GM13977 (cell line): ENCODE data around the gene HIVEP3.

Experiments
- DNase-seq: peaks from one replicate; pipeline ENCODE4 v3.0.0; 2012; ENCODE audit warnings: low spot score
- CTCF ChIP-seq: IDR thresholded peaks from 2 replicates; pipeline ENCODE4 v1.5.1; 2012; ENCODE audit warnings: mild to moderate bottlenecking, control low read depth; ENCODE audit not compliant: insufficient read depth; ENCODE audit errors: extremely low read depth, missing control alignments
- in situ Hi-C: fragments of 300-500 bp; cut with MboI; formaldehyde crosslinking; loops from one replicate; pipeline ENCODE4 v1.12.0; 2022; ENCODE audit warnings: low sequenced_read_pairs, low pct_unique_long_range_greater_than_20kb, mixed read lengths, inconsistent platforms; ENCODE audit not compliant: unreplicated experiment

Gene HIVEP3

DNA sequence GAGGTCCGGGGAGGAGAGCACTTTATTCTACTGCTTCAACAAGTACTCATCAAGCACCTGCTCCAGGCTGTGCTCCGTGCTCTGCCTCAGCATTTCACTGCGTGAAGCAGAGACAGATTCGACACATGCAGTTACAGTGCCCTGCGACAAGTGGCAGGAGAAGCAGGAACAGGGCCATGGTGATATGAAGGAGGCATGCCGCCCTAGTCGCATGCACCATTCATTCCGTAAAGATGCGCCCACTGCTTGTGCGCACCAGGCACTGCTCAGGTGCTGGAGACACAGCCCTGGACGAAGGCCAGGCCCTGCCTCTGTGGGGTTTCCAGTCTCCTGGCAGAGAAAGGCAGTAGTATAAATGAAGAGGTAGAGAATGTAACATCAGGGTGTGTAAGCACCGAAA lies 206.6 kb downstream of the HIVEP3 start:
- no peak for DNase-seq
- no peak for TF ChIP-seq CTCF
- in situ Hi-C loops, result no loop called here

- in situ Hi-C loops, result no loop called here
- no peak for DNase-seq
- TF ChIP-seq CTCF, result no peak
Observed at GRCh38 chr1:41711581-41711980, 207.1 kb downstream of the HIVEP3 start.

DNA sequence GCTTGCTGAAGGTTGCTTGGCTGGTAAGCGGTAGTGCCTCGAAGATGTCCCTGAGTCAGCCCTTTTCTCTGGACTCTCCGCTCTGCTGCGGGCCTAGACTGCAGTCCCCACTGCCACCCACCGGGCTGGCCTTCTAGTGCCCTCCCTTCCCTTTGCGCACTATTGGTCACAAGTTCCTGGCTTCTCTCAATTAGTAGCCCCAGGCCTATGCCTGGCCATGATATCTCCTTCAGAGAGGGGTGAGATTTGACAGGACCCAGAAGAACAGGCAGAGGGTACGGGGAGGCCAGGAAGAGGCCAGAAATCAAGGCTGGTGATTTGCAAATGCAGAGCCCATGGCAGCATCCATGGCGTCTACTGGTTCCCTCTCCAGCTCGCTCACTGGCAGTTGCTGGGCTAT lies 207.7 kb downstream of the HIVEP3 start:
- no peak for TF ChIP-seq CTCF
- in situ Hi-C loops, result no loop called here
- DNase-seq, result no peak

DNA sequence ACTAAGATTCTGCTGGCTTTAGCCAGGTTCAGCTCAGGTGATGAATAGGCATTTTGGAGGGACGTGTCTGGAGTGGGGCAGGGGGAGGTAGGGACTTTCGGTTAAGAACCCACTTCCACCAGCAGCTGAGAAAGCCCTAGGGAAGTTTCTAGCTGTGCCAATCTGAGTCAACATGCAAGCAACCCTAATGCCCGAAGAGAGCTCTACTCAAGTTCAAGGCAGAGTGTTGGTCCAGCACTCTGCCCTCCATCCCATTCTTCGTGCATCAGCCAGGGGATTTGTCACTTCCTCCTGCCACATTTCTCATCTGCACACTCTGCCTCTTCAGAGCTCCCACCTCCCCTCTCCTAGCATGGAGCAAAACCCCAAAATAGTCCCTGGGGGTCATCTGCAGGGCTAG lies 208.8 kb downstream of the HIVEP3 start:
- in situ Hi-C loops, result no loop called here
- DNase-seq, result no peak
- no peak for TF ChIP-seq CTCF

GRCh38 chr1:41709331-41709730 lies 209.4 kb downstream of the HIVEP3 start:
- DNase-seq, result no peak
- in situ Hi-C loops, result no loop called here
- TF ChIP-seq CTCF, result no peak

DNA sequence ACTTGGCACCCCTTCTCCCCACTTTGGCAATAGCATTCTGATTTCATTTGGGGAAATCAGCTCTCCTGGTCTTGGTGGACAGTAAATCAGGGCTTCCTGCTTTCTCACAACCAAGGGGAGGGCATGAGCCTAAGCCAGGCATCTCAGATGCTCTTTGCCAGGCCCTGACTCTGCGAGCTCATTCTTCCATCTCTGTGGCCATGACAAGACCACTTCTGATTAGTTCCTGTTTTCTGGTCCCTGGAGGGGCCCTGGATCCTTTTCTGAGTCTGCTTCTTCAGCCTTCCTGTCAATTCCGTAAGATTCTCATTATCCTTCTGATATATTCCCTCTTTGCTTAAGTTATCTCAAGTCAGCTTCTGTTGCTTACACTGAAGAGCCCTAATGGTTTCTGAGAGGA lies 210.4 kb downstream of the HIVEP3 start:
- in situ Hi-C loops, result no loop called here
- no peak for TF ChIP-seq CTCF
- no peak for DNase-seq

GRCh38 chr1:41707793-41708192 lies 210.9 kb downstream of the HIVEP3 start:
- in situ Hi-C loops, result no loop called here
- TF ChIP-seq CTCF, result no peak
- DNase-seq, result no peak
